ENCODE data around the gene E2F8. TPM values are rescaled to one million over a fixed set of nuclear protein-coding genes. Genes with fewer than 3 reads are reported as not detected.

Gene E2F8
- total and polyA plus RNA-seq, 9 of the 15 experiments (the other 6 are each of a cell fraction or from before 2014, with no cell fraction given): 6.9 to 23.6 (median 12.1) TPM

GRCh38 chr11:19283991-19284390 is 43.2 kb upstream of the E2F8 start:
- intact Hi-C loops (cut with micrococcal nuclease): no loop called here
- Histone ChIP-seq H3K27ac (ENCODE audit: extremely low read depth, low read depth, low read length) (no peak overlapping the region), H4K20me1 (replicated peaks; ENCODE audit: control insufficient read depth, insufficient read depth, low read length) (no peaks in the 10 kb centered on the region), H3K9me1 (ENCODE audit: control insufficient read depth, insufficient read depth, low read length) (no peaks in the 10 kb centered on the region), H3K79me2 (ENCODE audit: control insufficient read depth, insufficient read depth, low read length) (no peaks in the 10 kb centered on the region), H3K36me3 (ENCODE audit: control insufficient read depth, insufficient read depth, low read length) (no peaks in the 10 kb centered on the region), H3K27me3 (ENCODE audit: control insufficient read depth in 2 of 2, insufficient read depth in 2 of 2, low read length in 2 of 2) (peaks cover 4 to 19% of the 10 kb centered on the region in 2 experiments; a peak in 4 of 5 replicates), H3K4me2 (ENCODE audit: insufficient read depth, low read length) (no peak overlapping the region), H2AFZ (ENCODE audit: low read depth, low read length) (no peak overlapping the region), H3K9ac (ENCODE audit: insufficient read depth in 1 of 2, low read depth in 2 of 2, low read length in 2 of 2) (no peak overlapping the region), H3K4me1 (replicated peaks in 1 of 2; ENCODE audit: control insufficient read depth in 2 of 2, insufficient read depth in 2 of 2, low read length in 2 of 2) (no peaks in the 10 kb centered on the region), H3K4me3 (no peak overlapping the region), H3K9me3 (replicated peaks; ENCODE audit: control insufficient read depth, insufficient read depth, low read depth, low read length) (no peaks in the 10 kb centered on the region)
- FAIRE-seq: no peak
- in situ Hi-C loops (cut with MboI): loop anchor here (10.0 kb wide), 1 partner anchor 461 kb away; no protein-coding TSS in a partner anchor
- CTCF ChIA-PET (ENCODE audit: low intra/inter-chr PET ratio): no interaction called here
- WGBS (ENCODE audit: insufficient coverage, low coverage, missing lambda C conversion rate): 0% methylated on average over 3 of the region's 3 CpGs
- POLR2A ChIA-PET: interaction anchor here (0.7 kb wide), 1 partner anchor 81 kb away, joined by 3 read pairs; no protein-coding TSS in a partner anchor
- no TSS peak for BruUV-seq (replicated peaks)
- ATAC-seq: no peak
- no peak for DNase-seq (ENCODE audit: extremely low read depth in 1 of 4, low spot score in 3 of 4)
- TF ChIP-seq SIRT6 (IDR thresholded peaks at IDR 0.05; ENCODE audit: low read depth, low read length): no peak
- TF ChIP-seq TSHZ1 (CRISPR knock-in tag; IDR thresholded peaks at IDR 0.05): no peak
- no peak for TF ChIP-seq THAP7 (CRISPR knock-in tag; IDR thresholded peaks at IDR 0.05)
- TF ChIP-seq CHD4 (IDR thresholded peaks at IDR 0.05; ENCODE audit: insufficient read depth, insufficient replicate concordance, low read depth, low read length, poor library complexity, severe bottlenecking): no peak
- TF ChIP-seq MCM7 (IDR thresholded peaks at IDR 0.05): no peak
- no peak for TF ChIP-seq CCNT2 (IDR thresholded peaks at IDR 0.05; ENCODE audit: borderline replicate concordance, extremely low read depth, insufficient read length, low read depth, low read length)
- no peak for TF ChIP-seq ZNF318 (IDR thresholded peaks at IDR 0.05; ENCODE audit: borderline replicate concordance in 1 of 2, low read depth in 1 of 2)
- TF ChIP-seq PKNOX1 (IDR thresholded peaks at IDR 0.05): no peak

Data from K562 (cell line).